Endothelial cell of umbilical vein (primary cell): ENCODE data around the gene MMP11. TPM values are rescaled to one million over a fixed set of nuclear protein-coding genes. Genes with fewer than 3 reads are reported as not detected.

Experiments
- BruUV-seq: library from RNA; stranded (reverse); fragments of 400-500 nt; replicated peaks from 2 replicates; lab custom pipeline; 2021; lab: Mats Ljungman, UMichigan
- CTCF ChIA-PET: fragments of 300-600, 350-600 bp; sonication (Branson Sonifier 250); formaldehyde crosslinking; loops from one replicate; lab custom pipeline; 2021; ENCODE audit warnings: antibody characterized with exemption, inconsistent platforms; lab: Charles Lee
- POLR2A ChIA-PET: fragments of 300-600, 350-600 bp; sonication (Branson Sonifier 250); formaldehyde crosslinking; loops from one replicate; lab custom pipeline; 2021; ENCODE audit warnings: antibody characterized with exemption, inconsistent platforms; lab: Charles Lee
- DNase-seq: peaks from one replicate; pipeline ENCODE4 v3.0.0-alpha.2; 2011; ENCODE audit warnings: low read depth, low spot score
- FAIRE-seq: peaks from 2 replicates; lab custom pipeline; 2011; peaks lifted over from hg19 to GRCh38; lab: Jason Lieb, UNC
- H2AFZ ChIP-seq: 2 replicates; pipeline ENCODE4 v1.6.0; 2012; ENCODE audit warnings: low read depth, low read length, control low read depth, inconsistent platforms
- H3K27ac ChIP-seq: 2 replicates; pipeline ENCODE4 v1.5.1; 2011; ENCODE audit warnings: low read depth, mild to moderate bottlenecking, control low read depth, low read length, moderate library complexity; ENCODE audit not compliant: insufficient read depth
- H3K27me3 ChIP-seq, 2 experiments: 2 replicates each; pipeline versions ENCODE4 v1.6.0 to v1.6.1; 2011; ENCODE audit warnings: low read length in 2 of 2, mixed read lengths in 1 of 2; ENCODE audit not compliant: control insufficient read depth in 2 of 2, insufficient read depth in 2 of 2
- H3K36me3 ChIP-seq, 2 experiments: 2 replicates in 1 of 2; 3 replicates in 1 of 2; pipeline ENCODE4 v1.5.1; 2011; ENCODE audit warnings: low read length in 2 of 2, mild to moderate bottlenecking in 1 of 2, moderate library complexity in 1 of 2; ENCODE audit not compliant: control insufficient read depth in 2 of 2, insufficient read depth in 2 of 2; ENCODE audit errors: extremely low read depth in 1 of 2
- H3K4me1 ChIP-seq: 3 replicates; pipeline ENCODE4 v1.5.1; 2011; ENCODE audit warnings: mild to moderate bottlenecking, low read length; ENCODE audit not compliant: control insufficient read depth, insufficient read depth; ENCODE audit errors: extremely low read depth
- H3K4me2 ChIP-seq: 2 replicates; pipeline ENCODE4 v1.6.1; 2011; ENCODE audit warnings: low read length, control low read depth, mixed read lengths; ENCODE audit not compliant: insufficient read depth
- H3K4me3 ChIP-seq, 3 experiments: fragments of 200-600 bp in 1 of 3; sonication (generic), shearing (Covaris generic) in 1 of 3; replicated peaks in 1 of 3; 2 replicates each; pipeline ENCODE4 v1.5.1; 2011 to 2016; ENCODE audit warnings: control low read depth in 3 of 3, low read length in 3 of 3, mild to moderate bottlenecking in 2 of 3, inconsistent platforms in 1 of 3, low read depth in 1 of 3, moderate library complexity in 1 of 3; ENCODE audit not compliant: insufficient read depth in 1 of 3
- H3K79me2 ChIP-seq: 2 replicates; pipeline ENCODE4 v1.6.0; 2012; ENCODE audit warnings: low read length, inconsistent platforms; ENCODE audit not compliant: control insufficient read depth, insufficient read depth
- H3K9ac ChIP-seq: replicated peaks from 2 replicates; pipeline ENCODE3; 2011; ENCODE audit warnings: low read length, control low read depth; ENCODE audit not compliant: insufficient read depth; ENCODE audit errors: extremely low read depth
- H3K9me1 ChIP-seq: replicated peaks from 3 replicates; pipeline ENCODE4 v1.6.0; 2011; ENCODE audit warnings: mild to moderate bottlenecking, low read length; ENCODE audit not compliant: control insufficient read depth, insufficient read depth; ENCODE audit errors: extremely low read depth
- H3K9me3 ChIP-seq: replicated peaks from 2 replicates; pipeline ENCODE4 v1.5.1; 2012; ENCODE audit warnings: low read length, inconsistent platforms; ENCODE audit not compliant: control insufficient read depth, insufficient read depth
- H4K20me1 ChIP-seq: replicated peaks from 2 replicates; pipeline ENCODE3; 2011; ENCODE audit warnings: mild to moderate bottlenecking, low read length; ENCODE audit not compliant: control insufficient read depth, insufficient read depth; ENCODE audit errors: extremely low read depth
- EZH2 ChIP-seq: IDR thresholded peaks from 2 replicates; pipeline ENCODE4 v1.6.1; 2012; ENCODE audit warnings: borderline replicate concordance, low read depth, mild to moderate bottlenecking, moderate library complexity, low read length, inconsistent platforms; ENCODE audit not compliant: severe bottlenecking
- FOS ChIP-seq: IDR thresholded peaks from 2 replicates; pipeline ENCODE4 v1.6.1; 2011; ENCODE audit warnings: mild to moderate bottlenecking, low read length, moderate library complexity, borderline replicate concordance; ENCODE audit not compliant: insufficient read depth
- GATA2 ChIP-seq: IDR thresholded peaks from 2 replicates; pipeline ENCODE4 v1.7.0; 2011; ENCODE audit warnings: low read depth, mild to moderate bottlenecking, moderate library complexity, mixed read lengths, low read length; ENCODE audit not compliant: insufficient read length, insufficient read depth
- JUN ChIP-seq: IDR thresholded peaks from 2 replicates; pipeline ENCODE4 v1.6.1; 2011; ENCODE audit warnings: borderline replicate concordance, low read depth; ENCODE audit not compliant: insufficient read length, insufficient read depth
- MYC ChIP-seq: IDR thresholded peaks from one replicate; pipeline ENCODE4 v1.6.1; 2011; ENCODE audit warnings: mild to moderate bottlenecking, low read depth, low read length
- POLR2A ChIP-seq: IDR thresholded peaks from 2 replicates; pipeline ENCODE4 v1.6.1; 2012; ENCODE audit warnings: low read depth, mild to moderate bottlenecking, control low read depth, low read length
- POLR2AphosphoS5 ChIP-seq: IDR thresholded peaks from 2 replicates; pipeline ENCODE4 v1.6.1; 2012; ENCODE audit warnings: low read depth, mild to moderate bottlenecking, control low read depth, low read length, moderate library complexity; ENCODE audit not compliant: insufficient read depth
- dilution Hi-C: fragments of 300-500 bp; cut with MboI; formaldehyde crosslinking; loops from one replicate; pipeline ENCODE4 v1.15.0; 2019; ENCODE audit warnings: low sequenced_read_pairs; ENCODE audit not compliant: extremely low pct_ligation_motif_present
- intact Hi-C: fragments of 100-400 bp; cut with micrococcal nuclease; formaldehyde crosslinking; loops from one replicate; pipeline ENCODE4 v1.10.0; 2022
- polyA plus RNA-seq, 4 experiments: library from polyadenylated mRNA; depleted of rRNA in 3 of 4; stranded (reverse) in 3 of 4; unstranded in 1 of 4; fragments of >200 nt; gene quantifications; 2 replicates each; pipeline versions ENCODE4 v1.2.1 to v1.2.3, GENCODE V29; 2011 to 2012; ENCODE audit warnings: missing spikeins in 1 of 4
- total RNA-seq: library from RNA; stranded (reverse); gene quantifications from 2 replicates; pipeline ENCODE4 v1.2.3, GENCODE V29; 2021
- TF ChIP-seq, protein P1 (sequence below), 2 donors: IDR thresholded peaks; 1 replicate in 1 of 2; 2 replicates in 1 of 2; pipeline ENCODE4 v1.5.1; 2011; ENCODE audit warnings: low read length in 2 of 2, mild to moderate bottlenecking in 2 of 2, moderate library complexity in 2 of 2, control low read depth in 1 of 2, inconsistent platforms in 1 of 2, low read depth in 1 of 2; ENCODE audit not compliant: insufficient read depth in 1 of 2; ENCODE audit errors: extremely low read depth in 1 of 2
- TF ChIP-seq, protein P2 (sequence below): IDR thresholded peaks from 2 replicates; pipeline ENCODE4 v1.6.1; 2011; ENCODE audit not compliant: insufficient read depth, insufficient read length

MMP11 gene
- total and polyA plus RNA-seq, 2 donors (not counting 3 experiments of a cell fraction or from before 2014, with no cell fraction given) = 10.3 to 16.9 TPM

DNA sequence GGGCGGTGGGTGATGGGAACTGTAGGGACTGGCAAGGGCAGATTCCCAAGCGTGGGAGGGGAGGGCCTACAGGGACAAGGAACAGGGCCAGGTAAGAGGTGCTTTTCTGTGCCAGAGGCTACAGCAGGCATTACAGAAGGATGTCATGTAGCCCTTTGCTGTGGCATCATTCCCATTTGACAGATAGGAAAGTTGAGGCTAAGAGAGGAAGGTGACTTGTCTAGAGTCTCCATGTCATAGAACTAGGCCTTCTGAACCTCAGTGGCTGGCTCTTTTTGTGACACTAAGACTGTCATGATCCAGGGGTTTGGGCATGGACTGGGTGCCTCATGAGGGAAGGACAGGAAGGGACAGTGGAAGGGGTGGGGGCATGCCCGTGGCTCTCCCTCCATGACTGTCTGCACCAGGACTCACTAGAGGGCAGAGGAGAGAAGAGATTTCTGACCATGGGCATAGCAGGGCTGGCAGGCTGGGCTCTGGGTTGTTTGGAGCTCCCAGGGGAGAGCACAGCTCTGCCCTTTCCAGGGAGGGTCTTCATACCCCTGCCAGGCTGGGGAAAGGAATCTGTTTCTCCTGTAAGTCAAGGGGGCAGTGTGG lies 3.2 kb downstream of the MMP11 start:
- H3K27ac ChIP-seq = no peak overlapping the region
- H3K4me1 ChIP-seq = peaks cover 9% of the 10 kb centered on the region
- ChIA-PET CTCF (interaction anchor here (0.6 to 3.3 kb wide), 4 partner anchors 11 to 81 kb away, joined by 3 to 27 read pairs (median 6); partner anchors contain the start of genes SLC2A11 and SMARCB1), POLR2A (no interaction called here)
- TF ChIP-seq EZH2 (no peak), GATA2 (no peak), POLR2AphosphoS5 (no peak), FOS (no peak), JUN (no peak), MYC (no peak), POLR2A (no peak)
- TF ChIP-seq, protein P1, sequence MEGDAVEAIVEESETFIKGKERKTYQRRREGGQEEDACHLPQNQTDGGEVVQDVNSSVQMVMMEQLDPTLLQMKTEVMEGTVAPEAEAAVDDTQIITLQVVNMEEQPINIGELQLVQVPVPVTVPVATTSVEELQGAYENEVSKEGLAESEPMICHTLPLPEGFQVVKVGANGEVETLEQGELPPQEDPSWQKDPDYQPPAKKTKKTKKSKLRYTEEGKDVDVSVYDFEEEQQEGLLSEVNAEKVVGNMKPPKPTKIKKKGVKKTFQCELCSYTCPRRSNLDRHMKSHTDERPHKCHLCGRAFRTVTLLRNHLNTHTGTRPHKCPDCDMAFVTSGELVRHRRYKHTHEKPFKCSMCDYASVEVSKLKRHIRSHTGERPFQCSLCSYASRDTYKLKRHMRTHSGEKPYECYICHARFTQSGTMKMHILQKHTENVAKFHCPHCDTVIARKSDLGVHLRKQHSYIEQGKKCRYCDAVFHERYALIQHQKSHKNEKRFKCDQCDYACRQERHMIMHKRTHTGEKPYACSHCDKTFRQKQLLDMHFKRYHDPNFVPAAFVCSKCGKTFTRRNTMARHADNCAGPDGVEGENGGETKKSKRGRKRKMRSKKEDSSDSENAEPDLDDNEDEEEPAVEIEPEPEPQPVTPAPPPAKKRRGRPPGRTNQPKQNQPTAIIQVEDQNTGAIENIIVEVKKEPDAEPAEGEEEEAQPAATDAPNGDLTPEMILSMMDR (IDR thresholded peaks at IDR 0.05; ENCODE audit: extremely low read depth in 1 of 2, insufficient read depth in 1 of 2, low read depth in 1 of 2, low read length in 2 of 2) = no peak
- TF ChIP-seq, protein P2, sequence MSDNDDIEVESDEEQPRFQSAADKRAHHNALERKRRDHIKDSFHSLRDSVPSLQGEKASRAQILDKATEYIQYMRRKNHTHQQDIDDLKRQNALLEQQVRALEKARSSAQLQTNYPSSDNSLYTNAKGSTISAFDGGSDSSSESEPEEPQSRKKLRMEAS = no peak
- no peak overlapping the region for H2AFZ ChIP-seq
- FAIRE-seq (no peak), DNase-seq (no peak)
- BruUV-seq = no TSS peak
- no peak overlapping the region for H3K4me2 ChIP-seq
- no peaks in the 10 kb centered on the region for H3K36me3 ChIP-seq
- dilution Hi-C loops = no loop called here
- no peaks in the 10 kb centered on the region for H3K27me3 ChIP-seq
- H3K9ac ChIP-seq = no peak overlapping the region
- no peaks in the 10 kb centered on the region for H3K9me1 ChIP-seq
- intact Hi-C loops = no loop called here
- H3K9me3 ChIP-seq = no peaks in the 10 kb centered on the region
- no peaks in the 10 kb centered on the region for H3K79me2 ChIP-seq
- no peak overlapping the region for H3K4me3 ChIP-seq
- H4K20me1 ChIP-seq = no peaks in the 10 kb centered on the region
